Tibial nerve (tissue), 3 donors: ENCODE measurements around the gene SFRP5.

ENCODE experiments used
- POLR2A ChIP-seq, 2 donors: fragments of 450-650 bp; IDR thresholded peaks; one replicate each; pipeline ENCODE4 v1.6.1; 2017; ENCODE audit warnings: antibody characterized with exemption in 2 of 2, mild to moderate bottlenecking in 2 of 2, moderate library complexity in 2 of 2
- TF ChIP-seq, protein P1 (sequence below), 5 experiments: fragments of 200-600 bp in 3 of 5; fragments of 450-650 bp in 2 of 5; sonication (generic) in 3 of 5; IDR thresholded peaks; one replicate each; pipeline ENCODE4 v1.5.1; 2016 to 2019; ENCODE audit warnings: antibody characterized with exemption in 5 of 5, mild to moderate bottlenecking in 3 of 5, moderate library complexity in 2 of 5

DNA sequence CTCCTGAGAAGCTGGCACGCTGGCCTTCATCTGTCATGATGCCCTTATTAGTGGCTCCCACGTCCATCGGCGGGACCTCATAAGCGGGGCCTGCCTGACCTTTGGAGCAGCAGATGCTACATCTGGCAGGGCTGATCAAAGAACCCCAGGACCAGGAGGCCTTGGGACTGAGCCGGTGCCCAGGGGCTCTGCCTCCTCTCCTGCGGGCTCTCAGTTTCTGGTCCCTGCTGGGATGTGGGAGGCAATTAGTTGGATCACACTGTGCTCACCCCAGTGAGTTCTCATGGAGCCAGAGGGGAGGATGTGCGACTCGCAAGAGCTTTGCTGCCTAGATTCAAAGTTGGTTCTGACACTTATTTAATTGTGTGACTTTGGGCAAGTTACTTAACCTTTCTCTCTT lies 28.7 kb upstream of the SFRP5 start:
- TF ChIP-seq, protein P1, sequence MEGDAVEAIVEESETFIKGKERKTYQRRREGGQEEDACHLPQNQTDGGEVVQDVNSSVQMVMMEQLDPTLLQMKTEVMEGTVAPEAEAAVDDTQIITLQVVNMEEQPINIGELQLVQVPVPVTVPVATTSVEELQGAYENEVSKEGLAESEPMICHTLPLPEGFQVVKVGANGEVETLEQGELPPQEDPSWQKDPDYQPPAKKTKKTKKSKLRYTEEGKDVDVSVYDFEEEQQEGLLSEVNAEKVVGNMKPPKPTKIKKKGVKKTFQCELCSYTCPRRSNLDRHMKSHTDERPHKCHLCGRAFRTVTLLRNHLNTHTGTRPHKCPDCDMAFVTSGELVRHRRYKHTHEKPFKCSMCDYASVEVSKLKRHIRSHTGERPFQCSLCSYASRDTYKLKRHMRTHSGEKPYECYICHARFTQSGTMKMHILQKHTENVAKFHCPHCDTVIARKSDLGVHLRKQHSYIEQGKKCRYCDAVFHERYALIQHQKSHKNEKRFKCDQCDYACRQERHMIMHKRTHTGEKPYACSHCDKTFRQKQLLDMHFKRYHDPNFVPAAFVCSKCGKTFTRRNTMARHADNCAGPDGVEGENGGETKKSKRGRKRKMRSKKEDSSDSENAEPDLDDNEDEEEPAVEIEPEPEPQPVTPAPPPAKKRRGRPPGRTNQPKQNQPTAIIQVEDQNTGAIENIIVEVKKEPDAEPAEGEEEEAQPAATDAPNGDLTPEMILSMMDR (IDR thresholded peaks at IDR 0.05) = no peak
- TF ChIP-seq POLR2A (IDR thresholded peaks at IDR 0.05) = no peak
